HG03139 (cell line): ENCODE measurements around the gene PDPK1.

Source experiments
- ATAC-seq: cut with Tn5 transposase; IDR thresholded peaks from one replicate; pipeline ENCODE4 v1.9.1; 2021; ENCODE audit not compliant: unreplicated experiment

PDPK1 gene

GRCh38 chr16:2537451-2538379, at the start of gene PDPK1:
Gene PDPK1 (plus strand): TSS chr16:2538021. CDS start chr16:2538113, 92 bp downstream.
- peak; percentile 80 for ATAC-seq

- no peak for ATAC-seq
These were observed 48.2 kb upstream of the PDPK1 start for GRCh38 chr16:2489581-2489980.

- no peak for ATAC-seq
These were observed 47.4 kb upstream of the PDPK1 start for GRCh38 chr16:2490190-2491105.

GRCh38 chr16:2492292-2492691, 45.5 kb upstream of the PDPK1 start:
- no peak for ATAC-seq

- ATAC-seq, result no peak
These were observed 44.2 kb upstream of the PDPK1 start for GRCh38 chr16:2493605-2494004.

GRCh38 chr16:2494616-2495015, 43.2 kb upstream of the PDPK1 start:
- ATAC-seq, result no peak

GRCh38 chr16:2495041-2495440, 42.8 kb upstream of the PDPK1 start:
- ATAC-seq, result no peak

- ATAC-seq, result no peak
These were observed 41.4 kb upstream of the PDPK1 start for GRCh38 chr16:2496223-2497115.

GRCh38 chr16:2497116-2497630, 40.6 kb upstream of the PDPK1 start:
- no peak for ATAC-seq

- no peak for ATAC-seq
These were observed 39.9 kb upstream of the PDPK1 start for GRCh38 chr16:2497695-2498484.

GRCh38 chr16:2498531-2499253, 39.1 kb upstream of the PDPK1 start:
- ATAC-seq, result no peak

- no peak for ATAC-seq
These were observed 38.4 kb upstream of the PDPK1 start for GRCh38 chr16:2499454-2499853.

- ATAC-seq, result no peak
These were observed 37.9 kb upstream of the PDPK1 start for GRCh38 chr16:2499890-2500429.

GRCh38 chr16:2500430-2500917, 37.3 kb upstream of the PDPK1 start:
- no peak for ATAC-seq

GRCh38 chr16:2500918-2501750, 36.7 kb upstream of the PDPK1 start:
- ATAC-seq, result peak; percentile 63

GRCh38 chr16:2501946-2502895, 35.6 kb upstream of the PDPK1 start:
- ATAC-seq, result no peak

- no peak for ATAC-seq
These were observed 32.1 kb upstream of the PDPK1 start for GRCh38 chr16:2505695-2506094.
